NCI-H2029 treated with DMSO at 0.1 percent for 48 hours (cell line): Measurements from ENCODE around the gene GAB3.
"Not testable (repeated sequence)": the region's sequence is repeated elsewhere in the genome, so short reads cannot be mapped to it uniquely, and the experiment has no call there.

ENCODE experiments used
- DNase-seq: peaks from one replicate; lab custom pipeline; 2025; lab: John Stamatoyannopoulos, UW

The GAB3 gene

GRCh38 chrX:154720067-154720466 is 30.8 kb downstream of the GAB3 start:
- no peak for DNase-seq

- DNase-seq, result no peak
These were observed 31.7 kb downstream of the GAB3 start for GRCh38 chrX:154719132-154719675.

GRCh38 chrX:154718616-154719015 is 32.3 kb downstream of the GAB3 start:
- DNase-seq, result no peak

GRCh38 chrX:154717824-154718223 is 33.1 kb downstream of the GAB3 start:
- DNase-seq, result no peak

- DNase-seq, result no peak
These were observed 35.1 kb downstream of the GAB3 start for GRCh38 chrX:154715825-154716224.

GRCh38 chrX:154714925-154715324 is 36.0 kb downstream of the GAB3 start:
- DNase-seq, result no peak

- no peak for DNase-seq
These were observed 37.8 kb downstream of the GAB3 start for GRCh38 chrX:154712781-154713740.

GRCh38 chrX:154711264-154711663 is 39.6 kb downstream of the GAB3 start:
- DNase-seq, result no peak

- DNase-seq, result no peak
These were observed 40.6 kb downstream of the GAB3 start for GRCh38 chrX:154710309-154710708.

GRCh38 chrX:154698630-154699248 is 52.1 kb downstream of the GAB3 start:
- no peak for DNase-seq

- DNase-seq, result no peak
These were observed 54.2 kb downstream of the GAB3 start for GRCh38 chrX:154696676-154697045.

GRCh38 chrX:154695911-154696675 is 54.8 kb downstream of the GAB3 start:
- no peak for DNase-seq

GRCh38 chrX:154693394-154693793 is 57.5 kb downstream of the GAB3 start:
- DNase-seq, result no peak

GRCh38 chrX:154690438-154690837 is 60.4 kb downstream of the GAB3 start:
- DNase-seq, result not testable (repeated sequence)

- DNase-seq, result not testable (repeated sequence)
These were observed 78.8 kb downstream of the GAB3 start for GRCh38 chrX:154672084-154672483.

- DNase-seq, result not testable (repeated sequence)
These were observed 80.0 kb downstream of the GAB3 start for GRCh38 chrX:154670848-154671247.

- DNase-seq, result no peak
These were observed 89.0 kb downstream of the GAB3 start for GRCh38 chrX:154661899-154662298.

- DNase-seq, result no peak
These were observed 89.7 kb downstream of the GAB3 start for GRCh38 chrX:154661170-154661569.

GRCh38 chrX:154660541-154660940 is 90.3 kb downstream of the GAB3 start:
- DNase-seq, result no peak

- DNase-seq, result no peak
These were observed 91.9 kb downstream of the GAB3 start for GRCh38 chrX:154658957-154659356.

GRCh38 chrX:154658187-154658586 is 92.7 kb downstream of the GAB3 start:
- no peak for DNase-seq

GRCh38 chrX:154657226-154657805 is 93.6 kb downstream of the GAB3 start:
- no peak for DNase-seq
